Glutamatergic neuron (in vitro differentiated cells): Measurements from ENCODE around the gene ANP32E. TPM values are rescaled to one million over a fixed set of nuclear protein-coding genes. Genes with fewer than 3 reads are reported as not detected.
A peak's percentile ranks its signal among the peaks of the same experiment; 100 is the strongest.

Source experiments
- DNase-seq: peaks from one replicate; pipeline ENCODE4 v3.0.0; 2022
- H3K27ac Mint-ChIP-seq: one replicate; pipeline ENCODE4 v1.8.0; 2020; ENCODE audit warnings: mild to moderate bottlenecking, mixed read lengths, inconsistent platforms; ENCODE audit not compliant: unreplicated experiment
- H3K27me3 Mint-ChIP-seq: one replicate; pipeline ENCODE4 v1.8.0; 2020; ENCODE audit warnings: mild to moderate bottlenecking, moderate library complexity, mixed read lengths, inconsistent platforms; ENCODE audit not compliant: unreplicated experiment
- H3K36me3 Mint-ChIP-seq: one replicate; pipeline ENCODE4 v1.8.0; 2020; ENCODE audit warnings: mild to moderate bottlenecking, mixed read lengths, inconsistent platforms; ENCODE audit not compliant: unreplicated experiment
- H3K4me1 Mint-ChIP-seq: one replicate; pipeline ENCODE4 v1.8.0; 2020; ENCODE audit warnings: mild to moderate bottlenecking, low read depth, mixed read lengths, inconsistent platforms; ENCODE audit not compliant: unreplicated experiment
- H3K4me3 Mint-ChIP-seq: one replicate; pipeline ENCODE4 v1.8.0; 2020; ENCODE audit warnings: mild to moderate bottlenecking, mixed read lengths, inconsistent platforms; ENCODE audit not compliant: unreplicated experiment
- H3K9me3 Mint-ChIP-seq: one replicate; pipeline ENCODE4 v1.8.0; 2020; ENCODE audit warnings: mild to moderate bottlenecking, moderate library complexity, mixed read lengths, inconsistent platforms; ENCODE audit not compliant: unreplicated experiment
- CTCF ChIP-seq: fragments of 200-600 bp; sonication (generic); IDR thresholded peaks from one replicate; pipeline ENCODE4 v1.5.0; 2021; ENCODE audit not compliant: partially characterized antibody, unreplicated experiment
- long read RNA-seq: library from polyadenylated mRNA; unstranded; transcript quantifications from one replicate; pipeline ENCODE4 v2.0.0, GENCODE V29; 2020; ENCODE audit not compliant: unreplicated experiment
- total RNA-seq: library from RNA; stranded (reverse); fragmentation: NEBNext Ultra II Directional; extraction: Animal tissue kit (Norgen Biotek cat#: 25700); gene quantifications from one replicate; pipeline ENCODE4 v1.2.1, GENCODE V29; 2021; ENCODE audit not compliant: unreplicated experiment

The ANP32E gene
- 24.3 TPM for total RNA-seq
- long read RNA-seq, partial matches to known transcripts: 3 of 16 reads
- long read RNA-seq, other reads (novel, unspliced or antisense): 10 of 16 reads

- no peaks in the 10 kb centered on the region for H3K9me3 Mint-ChIP-seq
Measured at GRCh38 chr1:150235852-150236613, at the start of gene ANP32E. ANP32E (minus strand) TSS chr1:150236112; CDS start chr1:150235786, 326 bp downstream.

GRCh38 chr1:150283260-150283659, 47.3 kb upstream of the ANP32E start:
- Mint-ChIP-seq H3K4me1 (peaks cover 3% of the 10 kb centered on the region), H3K9me3 (peaks cover 7% of the 10 kb centered on the region), H3K27ac (no peak overlapping the region), H3K4me3 (peak overlapping the region; percentile 95), H3K27me3 (peaks cover 9% of the 10 kb centered on the region), H3K36me3 (no peaks in the 10 kb centered on the region)
- no peak for DNase-seq
- TF ChIP-seq CTCF: no peak

More at GRCh38 chr1:150235852-150236613, at the start of gene ANP32E:
- Mint-ChIP-seq H3K27ac (no peak within 1 kb of the TSS), H3K36me3 (no peaks in the 10 kb centered on the region), H3K4me3 (peak within 1 kb of the TSS; percentile 97), H3K27me3 (peaks cover 5% of the 10 kb centered on the region), H3K4me1 (peaks cover 8% of the 10 kb centered on the region)
- no peak for TF ChIP-seq CTCF
- DNase-seq: peak; percentile 83

- Mint-ChIP-seq H3K4me1 (peaks cover 3% of the 10 kb centered on the region), H3K27ac (peak overlapping the region; percentile 49)
- no peak for DNase-seq
Measured at GRCh38 chr1:150282558-150282958, 46.6 kb upstream of the ANP32E start.

GRCh38 chr1:150281758-150282557, 46.0 kb upstream of the ANP32E start, which contains the start of gene CIART:
CIART (plus strand) TSS chr1:150282554; CDS start chr1:150283268, 714 bp downstream.
- peak; percentile 88 for DNase-seq
- TF ChIP-seq CTCF: no peak
- H3K4me1 Mint-ChIP-seq: peaks cover 3% of the 10 kb centered on the region
- peaks cover 9% of the 10 kb centered on the region for H3K27me3 Mint-ChIP-seq
- peak within 1 kb of the TSS; percentile 95 for H3K4me3 Mint-ChIP-seq
- no peaks in the 10 kb centered on the region for H3K36me3 Mint-ChIP-seq
- peak within 1 kb of the TSS; percentile 94 for H3K27ac Mint-ChIP-seq
- H3K9me3 Mint-ChIP-seq: peaks cover 7% of the 10 kb centered on the region

More at GRCh38 chr1:150282558-150282958, 46.6 kb upstream of the ANP32E start:
- TF ChIP-seq CTCF: no peak
- Mint-ChIP-seq H3K4me3 (peak overlapping the region; percentile 95), H3K36me3 (no peaks in the 10 kb centered on the region), H3K27me3 (peaks cover 9% of the 10 kb centered on the region), H3K9me3 (peaks cover 7% of the 10 kb centered on the region)
